Stimulated activated naive CD4-positive, alpha-beta T cell (primary cell): Measurements from ENCODE around the gene TMEM175.
"Not testable (repeated sequence)": the region's sequence is repeated elsewhere in the genome, so short reads cannot be mapped to it uniquely, and the experiment has no call there.

Experiments
- DNase-seq, 6 experiments: peaks; one replicate each; lab custom pipeline; 2025; lab: John Stamatoyannopoulos, UW

Gene TMEM175

DNA sequence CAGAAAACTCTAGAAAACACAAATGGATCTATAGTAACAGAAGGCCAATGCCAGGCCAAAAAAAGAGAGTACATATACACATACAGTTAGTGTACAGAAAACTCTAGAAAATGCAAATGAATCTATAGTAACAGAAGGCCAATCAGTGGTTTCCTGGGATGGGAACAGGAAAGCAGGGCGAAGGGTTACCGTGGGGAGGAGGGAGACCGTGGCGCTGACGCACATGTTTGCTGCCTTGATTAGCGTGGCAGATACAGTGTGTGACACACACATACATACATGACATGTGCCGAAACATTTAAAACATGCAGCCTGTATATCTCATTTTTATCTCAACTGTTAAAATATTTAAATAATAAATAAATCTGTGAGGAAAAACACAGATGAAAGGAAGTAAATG is 14.8 kb upstream of the TMEM175 start:
- no peak for DNase-seq

DNA sequence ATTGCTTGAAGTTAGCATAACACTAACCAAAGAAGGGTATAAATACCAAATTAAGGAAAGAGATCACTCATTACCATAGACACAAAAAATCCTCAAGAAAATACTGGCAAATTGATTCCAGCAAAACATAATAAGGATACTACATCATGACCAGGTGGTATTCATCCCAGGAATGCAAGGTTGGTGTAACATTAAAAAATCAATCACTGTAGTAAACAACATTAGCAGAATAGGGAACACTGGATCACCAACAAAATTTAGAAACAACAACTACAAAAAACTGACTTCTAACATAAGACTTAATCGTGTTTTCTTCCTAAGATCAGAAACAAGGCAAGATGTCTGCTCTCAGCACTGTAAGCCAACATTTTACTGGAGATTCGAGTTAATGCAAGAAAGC is 14.3 kb upstream of the TMEM175 start:
- no peak for DNase-seq

GRCh38 chr4:918591-918990 is 13.7 kb upstream of the TMEM175 start:
- DNase-seq, result not testable (repeated sequence)

DNA sequence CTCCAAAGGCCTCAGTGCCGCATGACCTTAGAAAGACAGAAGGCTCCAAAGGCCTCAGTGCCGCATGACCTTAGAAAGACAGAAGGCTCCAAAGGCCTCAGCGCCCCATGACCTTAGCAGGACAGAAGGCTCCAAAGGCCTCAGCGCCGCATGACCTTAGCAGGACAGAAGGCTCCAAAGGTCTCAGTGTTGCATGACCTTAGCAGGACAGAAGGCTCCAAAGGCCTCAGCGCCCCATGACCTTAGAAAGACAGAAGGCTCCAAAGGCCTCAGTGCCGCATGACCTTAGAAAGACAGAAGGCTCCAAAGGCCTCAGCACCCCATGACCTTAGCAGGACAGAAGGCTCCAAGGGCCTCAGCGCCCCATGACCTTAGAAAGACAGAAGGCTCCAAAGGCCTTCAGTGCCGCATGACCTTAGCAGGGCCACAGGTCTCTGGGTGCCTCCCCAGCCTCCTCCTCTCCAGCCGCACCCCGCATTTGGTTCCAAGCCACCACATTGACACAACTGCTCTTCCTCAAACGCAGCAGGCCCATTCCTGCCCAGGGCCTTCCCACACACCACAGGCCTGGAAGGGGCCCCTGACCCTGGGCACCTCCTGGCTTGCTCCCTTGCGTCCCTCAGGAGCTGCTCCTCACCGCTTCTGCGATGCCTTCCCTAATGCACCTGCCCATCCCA is 13.1 kb upstream of the TMEM175 start:
- DNase-seq, result not testable (repeated sequence)

DNA sequence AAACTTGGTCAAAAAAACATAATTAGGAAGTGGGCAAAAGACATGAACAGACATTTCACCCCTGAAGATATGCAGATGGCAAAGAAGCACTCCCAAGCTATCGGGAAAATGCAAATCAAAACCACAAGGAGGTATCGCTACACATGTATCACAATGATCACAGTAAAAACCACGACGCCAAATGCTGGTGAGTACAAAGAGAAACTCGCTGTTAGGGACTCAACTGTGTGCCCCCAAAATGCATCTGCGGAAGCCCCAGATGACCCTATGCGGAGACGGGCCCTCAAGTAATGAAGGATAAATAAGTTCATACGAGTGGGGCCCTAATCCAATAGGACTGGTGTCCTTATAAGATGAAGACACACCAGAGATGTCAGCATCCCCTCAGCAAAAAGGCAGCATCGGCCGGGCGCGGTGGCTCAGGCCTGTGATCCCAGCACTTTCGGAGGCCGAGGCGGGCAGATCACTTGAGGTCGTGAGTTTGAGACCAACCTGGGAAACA is 10.4 kb upstream of the TMEM175 start:
- DNase-seq, result no peak

DNA sequence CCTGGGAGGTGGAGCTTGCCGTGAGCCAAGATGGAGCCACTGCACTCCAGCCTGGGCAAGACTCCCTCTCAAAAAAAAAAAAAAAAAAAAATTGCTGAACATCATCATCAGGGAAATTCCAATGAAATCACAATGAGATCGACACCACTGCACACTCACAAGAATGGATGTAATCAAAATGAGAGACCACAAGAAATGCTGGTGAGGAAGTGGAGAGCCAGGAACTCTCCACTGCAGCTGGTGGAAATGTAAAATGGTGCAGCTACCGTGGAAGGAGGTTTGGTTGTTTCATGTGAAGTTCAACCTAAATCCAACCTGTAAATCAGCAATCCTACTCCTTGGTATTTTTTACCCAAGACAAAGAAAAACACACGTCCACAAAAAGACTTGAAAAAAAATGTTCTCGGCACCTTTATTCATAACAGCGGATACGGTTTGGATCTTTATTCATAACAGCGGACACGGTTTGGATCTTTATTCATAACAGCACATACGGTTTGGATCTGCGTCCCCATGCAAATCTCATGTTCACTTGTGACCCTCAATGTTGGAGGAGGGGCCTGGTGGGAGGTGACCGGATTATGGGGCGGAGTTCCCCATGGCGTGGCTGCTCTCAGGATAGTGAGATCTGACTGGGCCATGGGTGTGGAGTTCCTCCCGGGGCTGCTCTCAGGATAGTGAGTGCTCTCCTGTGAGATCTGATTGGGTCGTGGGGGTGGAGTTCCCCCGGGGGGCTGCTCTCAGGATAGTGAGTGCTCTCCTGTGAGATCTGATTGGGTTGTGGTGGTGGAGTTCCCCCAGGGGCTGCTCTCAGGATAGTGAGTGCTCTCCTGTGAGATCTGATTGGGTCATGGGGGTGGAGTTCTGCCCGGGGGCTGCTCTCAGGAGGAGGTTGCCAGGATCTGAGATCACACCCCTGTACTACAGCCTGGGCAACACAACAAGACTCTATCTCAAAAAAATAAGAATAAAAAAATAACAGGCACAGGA is 7.9 kb upstream of the TMEM175 start:
- DNase-seq, result peak in 1 of 6 experiments; percentile 6

DNA sequence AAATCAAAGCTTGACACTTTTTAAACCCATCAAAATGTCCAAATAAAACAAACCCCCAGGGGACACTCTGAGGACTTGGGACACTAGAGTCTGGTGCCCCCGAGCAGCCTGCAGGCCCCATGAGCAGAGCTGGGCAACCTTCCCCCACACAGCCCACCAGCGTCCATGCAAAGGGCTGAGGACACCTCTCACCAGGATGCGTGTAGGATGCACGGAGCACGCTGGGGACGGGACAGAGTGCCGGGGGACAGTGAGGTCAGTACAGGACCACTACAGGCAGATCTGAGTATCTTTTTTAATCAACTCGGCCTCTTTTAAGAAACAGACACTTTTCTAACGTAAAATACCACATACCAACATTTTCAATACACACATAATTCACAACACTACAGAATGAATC is 7.1 kb upstream of the TMEM175 start:
- DNase-seq, result no peak

- no peak for DNase-seq
Measured at GRCh38 chr4:925771-926500, 6.3 kb upstream of the TMEM175 start.

GRCh38 chr4:926538-926937 is 5.7 kb upstream of the TMEM175 start:
- DNase-seq, result no peak

- not testable (repeated sequence) for DNase-seq
Measured at GRCh38 chr4:927566-927965, 4.7 kb upstream of the TMEM175 start.

- no peak for DNase-seq
Measured at GRCh38 chr4:929096-929765, 3.0 kb upstream of the TMEM175 start.

GRCh38 chr4:930028-930551 is 2.2 kb upstream of the TMEM175 start:
- DNase-seq, result no peak

DNA sequence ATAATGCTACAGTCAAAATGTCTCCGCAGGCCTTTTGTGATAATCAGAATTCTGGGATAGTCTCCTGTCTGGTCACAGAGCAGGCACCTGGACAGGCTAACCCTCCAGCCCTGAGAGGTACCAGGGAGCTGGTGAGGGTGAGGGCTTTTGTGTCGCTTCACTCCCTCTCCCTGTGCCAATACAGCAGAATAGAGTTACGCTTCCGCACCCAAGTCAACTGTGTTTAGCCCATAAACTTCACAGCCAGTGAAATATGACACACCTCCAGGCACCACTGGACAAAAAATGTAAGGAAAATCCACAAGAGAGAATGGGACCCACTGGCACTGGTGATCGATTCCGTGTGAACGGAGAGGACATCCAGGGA is 1.4 kb upstream of the TMEM175 start:
- no peak for DNase-seq

- DNase-seq, result peak in 2 of 6 experiments; percentile 26 to 32
Measured at GRCh38 chr4:931194-931959, 883 bp upstream of the TMEM175 start.

GRCh38 chr4:932713-933070 is 432 bp downstream of the TMEM175 start:
- DNase-seq, result no peak

- not testable (repeated sequence) for DNase-seq
Measured at GRCh38 chr4:939508-939907, 7.2 kb downstream of the TMEM175 start.

DNA sequence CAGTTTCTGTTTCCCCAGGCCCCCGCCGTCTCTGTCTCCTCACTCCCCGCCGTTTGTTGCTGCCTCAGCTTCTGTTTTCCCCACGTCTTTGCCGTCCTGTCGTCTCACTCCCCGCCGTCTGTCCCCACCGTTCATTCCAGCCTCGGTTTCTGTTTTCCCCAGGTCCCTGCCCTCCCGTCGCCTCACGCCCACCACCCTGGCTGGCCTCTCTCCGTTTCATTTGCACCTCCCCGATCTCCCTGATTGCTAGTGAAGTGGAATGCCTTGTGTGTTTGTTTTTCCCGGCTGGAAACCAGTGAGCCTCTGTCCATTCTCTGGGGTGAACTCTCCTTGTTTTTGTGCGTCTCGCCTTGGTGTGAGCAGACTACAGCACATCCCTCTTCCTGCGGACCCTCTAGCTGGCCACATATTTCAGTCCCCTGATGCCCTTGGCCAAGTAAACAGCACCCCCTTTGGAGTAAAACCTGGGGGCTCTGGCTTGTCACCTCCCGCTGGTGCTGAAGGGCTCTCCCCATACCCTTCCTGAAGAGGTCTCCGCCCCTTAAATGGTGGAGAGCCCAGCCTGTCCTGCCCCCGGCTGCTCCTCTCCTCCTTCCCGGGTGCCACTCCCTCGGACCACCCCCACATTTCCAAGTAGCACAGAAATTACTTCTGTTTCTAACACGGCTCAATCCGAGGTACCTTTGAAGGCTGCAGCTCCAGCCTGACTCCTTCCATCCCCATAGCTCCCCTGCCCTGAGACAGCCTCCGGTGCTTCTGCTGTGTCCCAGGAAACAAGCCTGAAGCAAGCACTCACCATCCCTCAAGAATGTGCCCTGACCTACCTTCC is 13.2 kb downstream of the TMEM175 start:
- no peak for DNase-seq

DNA sequence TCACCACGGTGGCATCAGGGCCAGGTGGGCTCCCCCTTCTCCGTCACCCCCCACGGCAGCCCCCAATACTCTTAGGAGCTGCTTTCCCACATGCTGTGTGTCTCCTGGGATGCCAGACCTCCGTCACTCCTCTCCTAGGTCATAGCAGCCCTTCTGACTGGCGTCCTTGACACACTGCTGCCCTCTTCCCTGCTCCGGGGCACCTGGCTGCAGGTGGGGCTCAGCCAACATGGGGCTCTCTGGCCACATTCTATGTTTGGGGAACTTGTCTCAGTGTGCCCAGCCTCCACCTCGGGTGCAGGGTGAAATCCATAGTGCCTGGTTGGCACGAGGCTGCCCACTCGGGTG is 13.8 kb downstream of the TMEM175 start:
- no peak for DNase-seq

GRCh38 chr4:946517-947471 is 14.5 kb downstream of the TMEM175 start:
- DNase-seq, result no peak
